H1 (cell line): ENCODE results near the gene SMOC2. TPM values are rescaled to one million over a fixed set of nuclear protein-coding genes. Genes with fewer than 3 reads are reported as not detected.

Experiments
- CTCF ChIA-PET: fragments of 300-600 bp; sonication (Branson Sonifier 250); formaldehyde crosslinking; loops from one replicate; lab custom pipeline; 2021; ENCODE audit not compliant: partially characterized antibody; lab: Charles Lee
- POLR2A ChIA-PET: fragments of 300-600 bp; sonication (Branson Sonifier 250); formaldehyde crosslinking; loops from one replicate; lab custom pipeline; 2021; ENCODE audit warnings: inconsistent platforms; ENCODE audit not compliant: partially characterized antibody; lab: Charles Lee
- DNase-seq, 2 experiments: peaks; one replicate each; pipeline versions ENCODE4 v3.0.0 to v3.0.0-alpha.2; 2010 to 2022; ENCODE audit warnings: low spot score in 2 of 2, low read depth in 1 of 2, mixed read lengths in 1 of 2
- FAIRE-seq: peaks from 2 replicates; lab custom pipeline; 2011; peaks lifted over from hg19 to GRCh38; lab: Jason Lieb, UNC
- H2AFZ ChIP-seq: 2 replicates; pipeline ENCODE4 v1.8.1; 2012; ENCODE audit warnings: low read length, inconsistent platforms
- H2AK5ac ChIP-seq: 2 replicates; pipeline ENCODE4 v1.6.1; 2013; ENCODE audit warnings: low read depth, low read length
- H2BK120ac ChIP-seq: replicated peaks from 2 replicates; pipeline ENCODE3; 2013; ENCODE audit warnings: low read depth, low read length, inconsistent platforms
- H2BK12ac ChIP-seq: 2 replicates; pipeline ENCODE4 v1.6.1; 2013; ENCODE audit warnings: low read depth, low read length
- H2BK15ac ChIP-seq: 2 replicates; pipeline ENCODE4 v1.6.1; 2013; ENCODE audit warnings: low read length
- H2BK20ac ChIP-seq: 2 replicates; pipeline ENCODE4 v1.6.1; 2013; ENCODE audit warnings: low read length
- H2BK5ac ChIP-seq: 2 replicates; pipeline ENCODE4 v1.6.1; 2013; ENCODE audit warnings: low read depth, low read length
- H3K14ac ChIP-seq: 2 replicates; pipeline ENCODE4 v1.6.1; 2013; ENCODE audit warnings: inconsistent platforms; ENCODE audit not compliant: insufficient read length
- H3K18ac ChIP-seq: 2 replicates; pipeline ENCODE4 v1.6.1; 2013; ENCODE audit warnings: low read length; ENCODE audit errors: extremely low read depth
- H3K23ac ChIP-seq: 2 replicates; pipeline ENCODE4 v1.6.1; 2013; ENCODE audit warnings: inconsistent platforms; ENCODE audit not compliant: insufficient read length
- H3K23me2 ChIP-seq: 2 replicates; pipeline ENCODE4 v1.6.1; 2013; ENCODE audit warnings: low read depth, low read length
- H3K27ac ChIP-seq: 2 replicates; pipeline ENCODE4 v1.6.1; 2011; ENCODE audit warnings: low read depth, low read length, inconsistent platforms
- H3K27me3 ChIP-seq, 4 experiments: replicated peaks in 1 of 4; 1 replicate in 1 of 4; 2 replicates in 3 of 4; pipeline versions ENCODE4 v1.6.1 to v1.8.1; 2011 to 2013; ENCODE audit warnings: low read length in 3 of 4, mild to moderate bottlenecking in 3 of 4, inconsistent platforms in 2 of 4, mixed read lengths in 2 of 4, moderate library complexity in 1 of 4; ENCODE audit not compliant: control insufficient read depth in 3 of 4, insufficient read depth in 3 of 4; ENCODE audit errors: extremely low read depth in 1 of 4
- H3K36me3 ChIP-seq, 4 experiments: 2 replicates each; pipeline versions ENCODE4 v1.6.1 to v1.8.1; 2011 to 2013; ENCODE audit warnings: mild to moderate bottlenecking in 4 of 4, low read length in 3 of 4, moderate library complexity in 2 of 4, control low read depth in 1 of 4, inconsistent platforms in 1 of 4; ENCODE audit not compliant: insufficient read depth in 4 of 4, control insufficient read depth in 2 of 4
- H3K4ac ChIP-seq: replicated peaks from 2 replicates; pipeline ENCODE3; 2013; ENCODE audit warnings: low read length, low read depth, mixed read lengths, inconsistent platforms; ENCODE audit not compliant: insufficient read length
- H3K4me1 ChIP-seq, 4 experiments: replicated peaks in 1 of 4; 1 replicate in 1 of 4; 2 replicates in 3 of 4; pipeline versions ENCODE4 v1.6.1 to v1.8.1; 2011 to 2013; ENCODE audit warnings: low read length in 3 of 4, inconsistent platforms in 2 of 4, mixed read lengths in 1 of 4; ENCODE audit not compliant: insufficient read depth in 4 of 4, control insufficient read depth in 3 of 4
- H3K4me2 ChIP-seq, 2 experiments: 2 replicates each; pipeline versions ENCODE4 v1.6.1 to v1.8.1; 2011 to 2013; ENCODE audit warnings: low read depth in 2 of 2, low read length in 2 of 2, control low read depth in 1 of 2, inconsistent platforms in 1 of 2, mild to moderate bottlenecking in 1 of 2; ENCODE audit not compliant: insufficient read depth in 1 of 2
- H3K4me3 ChIP-seq, 4 experiments: fragments of 200-600, 300-600 bp in 1 of 4; sonication (generic), shearing (Covaris generic), sonication (Bioruptor Twin) in 1 of 4; 2 replicates each; pipeline versions ENCODE4 v1.5.1 to v1.8.1; 2011 to 2016; ENCODE audit warnings: low read length in 4 of 4, low read depth in 3 of 4, control low read depth in 2 of 4, inconsistent platforms in 2 of 4, mild to moderate bottlenecking in 2 of 4, mixed read lengths in 1 of 4, moderate library complexity in 1 of 4; ENCODE audit not compliant: insufficient read depth in 2 of 4; ENCODE audit errors: extremely low read depth in 1 of 4
- H3K56ac ChIP-seq: replicated peaks from 2 replicates; pipeline ENCODE3; 2013; ENCODE audit warnings: low read depth, mild to moderate bottlenecking, mixed read lengths, low read length, inconsistent platforms; ENCODE audit not compliant: insufficient read length
- H3K79me1 ChIP-seq: 2 replicates; pipeline ENCODE4 v1.6.1; 2013; ENCODE audit warnings: low read depth, low read length, control low read depth
- H3K79me2 ChIP-seq, 2 experiments: 2 replicates each; pipeline versions ENCODE4 v1.6.1 to v1.8.1; 2012 to 2013; ENCODE audit warnings: low read length in 2 of 2, mild to moderate bottlenecking in 2 of 2, inconsistent platforms in 1 of 2; ENCODE audit not compliant: insufficient read depth in 2 of 2, control insufficient read depth in 1 of 2
- H3K9ac ChIP-seq, 4 experiments: replicated peaks in 1 of 4; 1 replicate in 1 of 4; 2 replicates in 3 of 4; pipeline versions ENCODE4 v1.6.1 to v1.8.1; 2011 to 2013; ENCODE audit warnings: low read depth in 3 of 4, low read length in 3 of 4, control low read depth in 2 of 4, mild to moderate bottlenecking in 2 of 4, moderate library complexity in 2 of 4, inconsistent platforms in 1 of 4; ENCODE audit errors: extremely low read depth in 1 of 4
- H3K9me3 ChIP-seq, 2 experiments: 2 replicates each; pipeline versions ENCODE4 v1.6.1 to v1.8.1; 2012 to 2013; ENCODE audit warnings: mild to moderate bottlenecking in 2 of 2, moderate library complexity in 2 of 2, control low read depth in 1 of 2, inconsistent platforms in 1 of 2, low read depth in 1 of 2, low read length in 1 of 2, mixed read lengths in 1 of 2; ENCODE audit not compliant: insufficient read depth in 2 of 2
- H4K20me1 ChIP-seq, 2 experiments: replicated peaks in 1 of 2; 2 replicates each; pipeline versions ENCODE3 to v1.8.1; 2011 to 2013; ENCODE audit warnings: inconsistent platforms in 2 of 2, low read length in 2 of 2, mild to moderate bottlenecking in 1 of 2; ENCODE audit not compliant: insufficient read depth in 2 of 2, control insufficient read depth in 1 of 2
- H4K5ac ChIP-seq: 2 replicates; pipeline ENCODE4 v1.6.1; 2013; ENCODE audit warnings: low read length, low read depth, mixed read lengths, inconsistent platforms; ENCODE audit not compliant: insufficient read length
- H4K8ac ChIP-seq: 2 replicates; pipeline ENCODE4 v1.8.0; 2013; ENCODE audit warnings: mild to moderate bottlenecking, moderate library complexity, low read length, inconsistent platforms; ENCODE audit not compliant: insufficient read depth; ENCODE audit errors: extremely low read depth
- H4K91ac ChIP-seq: replicated peaks from 2 replicates; pipeline ENCODE3; 2013; ENCODE audit warnings: low read length, mixed read lengths, inconsistent platforms; ENCODE audit not compliant: insufficient read length
- ATF2 ChIP-seq: IDR thresholded peaks from 2 replicates; pipeline ENCODE4 v1.6.1; 2012; ENCODE audit warnings: low read length, inconsistent platforms
- BACH1 ChIP-seq: IDR thresholded peaks from 2 replicates; pipeline ENCODE4 v1.6.1; 2012; ENCODE audit warnings: low read length, improper control_type of control experiment
- BCL11A ChIP-seq, 2 experiments: IDR thresholded peaks; one replicate each; pipeline ENCODE4 v1.6.1; 2011; ENCODE audit warnings: low read depth in 2 of 2, low read length in 2 of 2, mild to moderate bottlenecking in 2 of 2
- CBX5 ChIP-seq: fragments of 300-800, 300-1000 bp; sonication (generic); IDR thresholded peaks from 2 replicates; pipeline ENCODE4 v1.7.1; 2016; ENCODE audit warnings: antibody characterized with exemption, low read length, low read depth
- CBX8 ChIP-seq: fragments of 300-800, 300-1000 bp; sonication (generic); IDR thresholded peaks from 2 replicates; pipeline ENCODE4 v1.7.1; 2016; ENCODE audit warnings: low read depth, low read length, borderline replicate concordance
- CHD2 ChIP-seq: IDR thresholded peaks from 2 replicates; pipeline ENCODE4 v1.6.1; 2012; ENCODE audit warnings: low read length, improper control_type of control experiment
- EZH2 ChIP-seq: fragments of 200-600 bp; sonication (generic); IDR thresholded peaks from 2 replicates; pipeline ENCODE4 v1.7.1; 2012; ENCODE audit warnings: low read depth, mild to moderate bottlenecking, moderate library complexity, low read length, inconsistent platforms; ENCODE audit not compliant: severe bottlenecking
- GTF2F1 ChIP-seq: IDR thresholded peaks from 2 replicates; pipeline ENCODE4 v1.6.1; 2012; ENCODE audit warnings: low read depth, low read length, improper control_type of control experiment, borderline replicate concordance
- SP2 ChIP-seq: IDR thresholded peaks from 2 replicates; pipeline ENCODE4 v1.6.1; 2012; ENCODE audit warnings: mild to moderate bottlenecking, low read length, inconsistent platforms
- SRF ChIP-seq: IDR thresholded peaks from 2 replicates; pipeline ENCODE4 v1.6.1; 2011; ENCODE audit warnings: mild to moderate bottlenecking, low read depth, low read length, moderate library complexity
- SUZ12 ChIP-seq: fragments of 200-600 bp; sonication (generic); IDR thresholded peaks from 2 replicates; pipeline ENCODE4 v1.6.1; 2012; ENCODE audit warnings: mild to moderate bottlenecking, inconsistent platforms, low read length, moderate library complexity, mixed read lengths
- TAF7 ChIP-seq: optimal IDR thresholded peaks from 2 replicates; pipeline ENCODE3; 2011; ENCODE audit warnings: low read depth, mild to moderate bottlenecking, inconsistent platforms, low read length, moderate library complexity, borderline replicate concordance
- ZNF274 ChIP-seq: IDR thresholded peaks from 2 replicates; pipeline ENCODE4 v1.7.0; 2012; ENCODE audit warnings: low read length, borderline replicate concordance; ENCODE audit errors: extremely low read depth
- WGBS, 2 experiments: shearing (Covaris generic) in 1 of 2; methylation state at CpG; one replicate each; pipeline versions ENCODE4 v1.1.6 to v1.1.7; 2013 to 2015; ENCODE audit warnings: low lambda C conversion rate in 2 of 2, mixed read lengths in 2 of 2, inconsistent platforms in 1 of 2, low coverage in 1 of 2, missing lambda C conversion rate in 1 of 2; ENCODE audit not compliant: insufficient replicate concordance in 2 of 2, insufficient coverage in 1 of 2, insufficient read length in 1 of 2; ENCODE audit errors: extremely low coverage in 1 of 2, missing lambda C conversion rate in 1 of 2; 5-methylcytosine and 5-hydroxymethylcytosine counted together
- polyA plus RNA-seq, 7 experiments: library from polyadenylated mRNA; depleted of rRNA in 3 of 7; stranded (reverse) in 5 of 7; unstranded in 2 of 7; fragments of >200 nt in 5 of 7; fragments of 200-250 nt in 2 of 7; gene quantifications; 1 replicate in 5 of 7; 2 replicates in 1 of 7; 4 replicates in 1 of 7; pipeline versions ENCODE4 v1.2.1 to v1.2.3, GENCODE V29; 2011 to 2013; ENCODE audit warnings: missing spikeins in 2 of 7, mixed read lengths in 2 of 7
- total RNA-seq: library from RNA; stranded (reverse); fragmentation: NEBNext Ultra II Directional; extraction: Animal tissue kit (Norgen Biotek cat#: 25700); gene quantifications from 2 replicates; pipeline ENCODE4 v1.2.1, GENCODE V29; 2021

Gene SMOC2
- total and polyA plus RNA-seq, 2 of the 8 experiments (the other 6 are each of a cell fraction or from before 2014, with no cell fraction given), result 7.7 to 8.5 TPM

DNA sequence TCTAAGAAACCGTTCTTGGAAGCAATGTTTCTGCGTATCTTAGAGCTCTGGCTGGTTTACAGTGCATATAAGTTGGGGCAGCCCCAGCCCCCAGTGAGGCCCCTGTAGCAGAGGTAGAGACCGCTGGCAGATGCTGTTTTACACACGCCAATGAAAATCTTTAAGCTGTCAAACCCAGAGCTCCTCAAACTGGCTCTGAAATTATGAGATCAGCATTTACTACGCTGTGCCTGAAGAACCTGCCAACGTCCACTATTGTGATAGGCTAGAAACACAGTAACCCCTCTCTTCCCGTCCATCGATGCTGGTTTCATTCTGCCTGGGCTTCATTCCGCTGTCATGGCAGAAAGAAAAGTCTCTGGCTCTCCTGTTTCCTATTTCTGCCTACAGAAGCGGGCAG is 160.6 kb downstream of the SMOC2 start:
- Histone ChIP-seq H3K23me2 (peaks cover 10% of the 10 kb centered on the region; the same call in 1 of the 2 replicates), H3K4me2 (no peak overlapping the region), H3K9ac (no peak overlapping the region), H3K56ac (no peak overlapping the region), H4K20me1 (peaks cover 0 to 6% of the 10 kb centered on the region in 2 experiments), H2AK5ac (no peak overlapping the region), H3K79me1 (no peaks in the 10 kb centered on the region), H2BK120ac (no peak overlapping the region), H2BK5ac (no peak overlapping the region), H2AFZ (no peak overlapping the region), H3K4me3 (no peak overlapping the region), H3K36me3 (peaks cover 0 to 4% (median 0%) of the 10 kb centered on the region in 4 experiments; a peak in 1 of 8 replicates), H3K14ac (no peak overlapping the region), H4K5ac (no peak overlapping the region), H2BK20ac (no peak overlapping the region), H3K18ac (no peak overlapping the region), H3K23ac (no peak overlapping the region), H3K27ac (no peak overlapping the region), H4K91ac (no peak overlapping the region), H3K4ac (no peak overlapping the region), H3K27me3 (no peaks in the 10 kb centered on the region), H4K8ac (no peak overlapping the region), H3K4me1 (peaks cover 0 to 3% (median 0%) of the 10 kb centered on the region in 4 experiments; a peak in 4 of 7 replicates), H2BK12ac (no peak overlapping the region), H3K9me3 (no peaks in the 10 kb centered on the region), H3K79me2 (no peaks in the 10 kb centered on the region), H2BK15ac (no peak overlapping the region)
- ChIA-PET CTCF (interaction anchor here (0.9 to 1.9 kb wide), 4 partner anchors 15 to 232 kb away, joined by 3 to 6 read pairs (median 4); no protein-coding TSS in a partner anchor), POLR2A (interaction anchor here (1.1 kb wide), 1 partner anchor 109 kb away, joined by 3 read pairs; no protein-coding TSS in a partner anchor)
- WGBS, 2 experiments, result 92% methylated on average over 10 of the region's 10 CpGs; no CpG with 5 or more reads in 1 of the 2 experiments
- no peak for FAIRE-seq
- peak in 1 of 2 experiments; percentile 30 for DNase-seq
- no peak for TF ChIP-seq BACH1
- TF ChIP-seq GTF2F1, result no peak
- no peak for TF ChIP-seq TAF7
- TF ChIP-seq ATF2, result no peak
- TF ChIP-seq SRF, result no peak
- TF ChIP-seq SUZ12, result no peak
- TF ChIP-seq BCL11A (IDR thresholded peaks at IDR 0.05; ENCODE audit: low read depth in 2 of 2, low read length in 2 of 2), result no peak
- TF ChIP-seq SP2, result no peak
- TF ChIP-seq EZH2, result no peak
- no peak for TF ChIP-seq CBX8
- TF ChIP-seq CBX5, result no peak
- no peak for TF ChIP-seq ZNF274
- no peak for TF ChIP-seq CHD2
